ENCODE measurements around the gene EREG. TPM values are rescaled to one million over a fixed set of nuclear protein-coding genes. Genes with fewer than 3 reads are reported as not detected.

EREG gene
- total RNA-seq, 1 experiment from 2014 or later: not detected

DNA sequence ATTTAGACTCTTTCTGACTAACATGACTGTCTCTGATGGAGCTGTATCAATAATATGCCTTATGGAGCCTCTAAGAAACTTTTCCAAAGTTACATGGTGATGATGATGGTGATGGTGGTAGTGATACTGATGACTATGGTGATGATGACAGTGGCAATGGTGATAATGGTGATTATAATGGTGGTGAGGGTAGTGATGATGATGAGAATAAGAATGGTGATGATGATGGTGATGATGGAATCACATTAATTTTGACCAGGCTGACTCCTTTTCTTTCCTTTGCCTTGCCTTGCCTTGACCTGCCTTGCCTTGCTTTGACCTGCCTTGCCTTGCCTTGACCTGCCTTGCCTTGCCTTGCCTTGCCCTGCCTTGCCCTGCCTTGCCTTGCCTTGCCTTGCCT, 48.3 kb downstream of the EREG start:
- H3K9ac ChIP-seq (ENCODE audit: extremely low read depth, insufficient read length, low read length): no peak overlapping the region
- H3K4me1 Mint-ChIP-seq: peaks cover 12 to 13% of the 10 kb centered on the region in 2 experiments; a peak in 3 of 4 replicates
- no peak for DNase-seq
- no peak overlapping the region for H3K4me2 ChIP-seq (ENCODE audit: insufficient read depth, insufficient read length, low read length)
- no peaks in the 10 kb centered on the region for H3K9me3 ChIP-seq (ENCODE audit: control insufficient read depth, low read depth, low read length)
- H3K4ac ChIP-seq (ENCODE audit: low read depth, low read length): no peak overlapping the region
- H3T11ph ChIP-seq (ENCODE audit: low read length): no peak overlapping the region
- H2AK5ac ChIP-seq (ENCODE audit: insufficient read length, low read length): no peak overlapping the region
- H2BK20ac ChIP-seq (ENCODE audit: low read depth, low read length, poor library complexity, severe bottlenecking): no peak overlapping the region
- H4K5ac ChIP-seq (ENCODE audit: insufficient read length, low read depth, low read length): no peak overlapping the region
- no peak overlapping the region for H3K18ac ChIP-seq (ENCODE audit: insufficient read length, low read depth, low read length)
- H3K79me2 ChIP-seq (ENCODE audit: insufficient read depth, low read length): no peaks in the 10 kb centered on the region
- H3K14ac ChIP-seq (ENCODE audit: insufficient read depth, low read length): no peak overlapping the region
- H3K27me3 Mint-ChIP-seq (ENCODE audit: low read depth): no peaks in the 10 kb centered on the region; the same call in 1 of the 2 replicates
- H4K20me1 ChIP-seq (ENCODE audit: control insufficient read depth, insufficient read depth, insufficient read length): no peaks in the 10 kb centered on the region
- H3K79me1 ChIP-seq (ENCODE audit: insufficient read depth, low read depth, low read length, poor library complexity, severe bottlenecking): no peaks in the 10 kb centered on the region
- no peak overlapping the region for H3K4me3 Mint-ChIP-seq
- no peak overlapping the region for H4K8ac ChIP-seq (replicated peaks; ENCODE audit: insufficient read length, low read depth, low read length)
- H3K27ac Mint-ChIP-seq: no peak overlapping the region
- no peak overlapping the region for H2AFZ ChIP-seq (ENCODE audit: low read length)
- no peaks in the 10 kb centered on the region for H3K9me3 Mint-ChIP-seq
- H3K4me1 ChIP-seq (ENCODE audit: insufficient read depth, low read length): no peaks in the 10 kb centered on the region; the same call in 1 of the 2 replicates
- no peak overlapping the region for H2BK120ac ChIP-seq (ENCODE audit: low read depth, low read length, poor library complexity, severe bottlenecking)
- H3K36me3 Mint-ChIP-seq (ENCODE audit: insufficient read depth in 1 of 3, low read depth in 3 of 3): no peaks in the 10 kb centered on the region
- TF ChIP-seq, protein P1, sequence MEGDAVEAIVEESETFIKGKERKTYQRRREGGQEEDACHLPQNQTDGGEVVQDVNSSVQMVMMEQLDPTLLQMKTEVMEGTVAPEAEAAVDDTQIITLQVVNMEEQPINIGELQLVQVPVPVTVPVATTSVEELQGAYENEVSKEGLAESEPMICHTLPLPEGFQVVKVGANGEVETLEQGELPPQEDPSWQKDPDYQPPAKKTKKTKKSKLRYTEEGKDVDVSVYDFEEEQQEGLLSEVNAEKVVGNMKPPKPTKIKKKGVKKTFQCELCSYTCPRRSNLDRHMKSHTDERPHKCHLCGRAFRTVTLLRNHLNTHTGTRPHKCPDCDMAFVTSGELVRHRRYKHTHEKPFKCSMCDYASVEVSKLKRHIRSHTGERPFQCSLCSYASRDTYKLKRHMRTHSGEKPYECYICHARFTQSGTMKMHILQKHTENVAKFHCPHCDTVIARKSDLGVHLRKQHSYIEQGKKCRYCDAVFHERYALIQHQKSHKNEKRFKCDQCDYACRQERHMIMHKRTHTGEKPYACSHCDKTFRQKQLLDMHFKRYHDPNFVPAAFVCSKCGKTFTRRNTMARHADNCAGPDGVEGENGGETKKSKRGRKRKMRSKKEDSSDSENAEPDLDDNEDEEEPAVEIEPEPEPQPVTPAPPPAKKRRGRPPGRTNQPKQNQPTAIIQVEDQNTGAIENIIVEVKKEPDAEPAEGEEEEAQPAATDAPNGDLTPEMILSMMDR (conservative IDR thresholded peaks at IDR 0.05): no peak
- H3K27ac ChIP-seq (ENCODE audit: insufficient read length, low read depth, low read length): no peak overlapping the region
- H3K23ac ChIP-seq (ENCODE audit: insufficient read length, low read depth, low read length): no peak overlapping the region
- H3K27me3 ChIP-seq (ENCODE audit: insufficient read depth, low read length): no peaks in the 10 kb centered on the region
- H2BK15ac ChIP-seq (ENCODE audit: low read depth, low read length): no peak overlapping the region
- H4K91ac ChIP-seq (ENCODE audit: insufficient read length, low read depth, low read length): no peak overlapping the region
- H2BK5ac ChIP-seq (ENCODE audit: insufficient read length, low read length): no peak overlapping the region
- H3K23me2 ChIP-seq (ENCODE audit: insufficient read length, low read depth, low read length, poor library complexity, severe bottlenecking): no peaks in the 10 kb centered on the region
- H3K56ac ChIP-seq (ENCODE audit: insufficient read length, low read depth, low read length): no peak overlapping the region
- no peak overlapping the region for H2BK12ac ChIP-seq (ENCODE audit: insufficient read length, low read depth, low read length)
